PFSK-1 (cell line): Measurements from ENCODE around the gene FGGY.

Experiments used
- FOXP2 ChIP-seq: optimal IDR thresholded peaks from 2 replicates; pipeline ENCODE3; 2011; ENCODE audit warnings: borderline replicate concordance, control low read depth, inconsistent platforms; ENCODE audit not compliant: insufficient read depth; ENCODE audit errors: extremely low read length, extremely low read depth
- POLR2AphosphoS5 ChIP-seq: IDR thresholded peaks from 2 replicates; pipeline ENCODE4 v1.6.1; 2012; ENCODE audit warnings: low read depth, mild to moderate bottlenecking, control low read depth, low read length, moderate library complexity
- REST ChIP-seq, 2 experiments: IDR thresholded peaks; 2 replicates each; pipeline versions ENCODE4 v1.6.1 to v1.8.0; 2011 to 2012; ENCODE audit warnings: low read depth in 2 of 2, low read length in 2 of 2, control low read depth in 1 of 2, inconsistent platforms in 1 of 2, mild to moderate bottlenecking in 1 of 2, moderate library complexity in 1 of 2; ENCODE audit not compliant: insufficient read depth in 1 of 2
- SIN3A ChIP-seq: IDR thresholded peaks from 2 replicates; pipeline ENCODE4 v1.6.1; 2012; ENCODE audit warnings: mild to moderate bottlenecking, low read length, moderate library complexity, borderline replicate concordance; ENCODE audit not compliant: insufficient read depth
- TAF1 ChIP-seq: IDR thresholded peaks from 2 replicates; pipeline ENCODE4 v1.6.1; 2012; ENCODE audit warnings: low read length, control low read depth, borderline replicate concordance; ENCODE audit not compliant: insufficient read depth

Gene FGGY

GRCh38 chr1:59329412-59330053, 32.6 kb downstream of the FGGY start:
- TF ChIP-seq REST (IDR thresholded peaks at IDR 0.05; ENCODE audit: insufficient read depth in 1 of 2, low read depth in 2 of 2, low read length in 2 of 2) = no peak
- no peak for TF ChIP-seq TAF1
- no peak for TF ChIP-seq POLR2AphosphoS5
- no peak for TF ChIP-seq FOXP2
- no peak for TF ChIP-seq SIN3A

GRCh38 chr1:59331686-59332620, 35.1 kb downstream of the FGGY start:
- TF ChIP-seq POLR2AphosphoS5 (no peak), REST (IDR thresholded peaks at IDR 0.05; ENCODE audit: insufficient read depth in 1 of 2, low read depth in 2 of 2, low read length in 2 of 2) (no peak), TAF1 (no peak), FOXP2 (no peak), SIN3A (no peak)

- TF ChIP-seq REST (IDR thresholded peaks at IDR 0.05; ENCODE audit: insufficient read depth in 1 of 2, low read depth in 2 of 2, low read length in 2 of 2) (no peak), POLR2AphosphoS5 (no peak), FOXP2 (no peak), TAF1 (no peak)
Measured at GRCh38 chr1:59332983-59333382, 36.1 kb downstream of the FGGY start.

- no peak for TF ChIP-seq FOXP2
- TF ChIP-seq POLR2AphosphoS5 = no peak
- no peak for TF ChIP-seq SIN3A
- TF ChIP-seq REST (IDR thresholded peaks at IDR 0.05; ENCODE audit: insufficient read depth in 1 of 2, low read depth in 2 of 2, low read length in 2 of 2) = no peak
- TF ChIP-seq TAF1 = no peak
Measured at GRCh38 chr1:59333626-59334277, 36.9 kb downstream of the FGGY start.
